Stimulated activated CD4-positive, alpha-beta T cell treated with anti-CD3 and anti-CD28 coated beads, TNF-alpha, amount 100 ng/mL, for 1 hour (primary cell): Measurements from ENCODE around the gene ZNF774.
"Not testable (repeated sequence)": the region's sequence is repeated elsewhere in the genome, so short reads cannot be mapped to it uniquely, and the experiment has no call there.

Experiments
- DNase-seq, 3 donors: peaks; one replicate each; pipeline ENCODE4 v3.0.0-alpha.2; 2020; ENCODE audit warnings: low read depth in 3 of 3, low spot score in 1 of 3

ZNF774 gene

DNA sequence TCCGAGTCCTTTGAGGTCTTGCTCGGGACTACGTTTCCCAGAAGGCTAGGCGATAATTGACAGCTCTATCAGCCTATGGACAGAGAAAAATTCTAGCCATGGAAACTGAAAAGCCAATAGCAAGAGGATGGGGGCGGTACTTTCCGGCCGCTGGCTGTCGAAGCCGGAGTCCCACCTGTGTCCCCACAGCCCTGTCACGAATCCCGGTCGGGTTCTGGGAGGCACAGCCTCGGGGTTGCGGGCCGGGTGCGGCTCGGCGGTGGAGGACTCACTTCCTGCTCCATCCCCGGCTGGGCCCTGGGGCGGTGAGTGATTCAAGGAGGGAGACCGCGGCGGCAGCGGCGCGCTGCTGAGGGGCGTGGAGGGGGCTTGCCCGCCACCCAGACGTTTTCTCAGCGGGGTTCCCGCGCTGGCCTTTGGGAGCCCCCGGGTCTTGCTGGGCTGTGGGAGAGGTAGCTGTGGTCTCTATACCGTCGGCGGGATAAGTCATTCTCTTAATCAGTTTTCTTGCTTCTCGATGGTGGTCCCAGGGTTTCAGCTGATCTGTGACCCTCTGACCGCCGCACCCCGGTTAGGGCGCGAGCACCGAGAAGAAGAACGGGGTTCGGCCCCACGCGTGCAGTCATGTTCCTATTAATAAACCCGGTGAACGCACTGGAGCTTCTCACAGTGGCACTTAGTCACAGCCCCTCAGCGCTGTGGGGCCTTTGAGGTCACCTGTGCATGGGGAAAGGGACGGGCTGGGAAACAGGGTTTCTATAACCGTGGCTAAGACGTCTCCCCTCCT, at the start of gene ZNF774:
Gene ZNF774 (plus strand): TSS at position 178 of the 787 bp plus-strand sequence. CDS start 2,377 bp downstream, outside the sequence.
- peak; percentile 72 to 78 (median 73) for DNase-seq

DNA sequence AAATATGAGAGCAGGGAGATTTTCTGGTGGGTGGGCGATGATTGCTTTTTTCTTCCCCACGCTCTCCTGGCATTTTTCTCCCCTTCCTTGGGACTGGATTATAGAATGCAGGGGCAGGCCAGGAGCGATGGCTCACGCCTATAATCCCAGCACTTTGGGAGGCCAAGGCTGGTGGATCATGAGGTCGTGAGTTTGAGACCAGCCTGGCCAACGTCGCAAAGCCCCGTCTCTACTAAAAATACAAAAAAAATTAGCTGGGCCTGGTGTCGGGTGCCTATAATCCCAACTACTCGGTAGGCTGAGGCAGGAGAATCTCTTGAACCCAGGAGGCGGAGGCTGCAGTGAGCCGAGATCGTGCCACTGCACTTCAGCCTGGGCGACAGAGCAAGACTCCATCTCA, 46.7 kb upstream of the ZNF774 start:
- DNase-seq: not testable (repeated sequence)

DNA sequence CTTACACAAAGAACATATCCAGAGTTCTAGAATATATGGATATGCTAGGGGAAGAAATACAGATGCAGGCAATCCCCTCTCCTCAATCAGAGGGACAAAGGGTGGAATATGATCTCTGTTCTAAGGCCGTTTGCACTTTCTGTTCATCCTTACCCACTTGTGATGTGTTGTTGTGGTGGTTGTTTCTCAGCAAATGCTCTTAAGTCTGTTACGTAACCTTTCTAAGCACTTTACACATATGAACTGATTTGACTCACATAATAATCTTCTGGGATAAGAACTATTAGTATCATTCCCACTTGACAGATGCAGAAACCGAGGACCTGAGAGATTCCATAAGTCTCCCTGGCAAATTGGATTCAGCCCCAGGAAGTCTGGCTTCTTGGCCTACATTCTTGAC, 46.2 kb upstream of the ZNF774 start:
- DNase-seq: no peak

DNA sequence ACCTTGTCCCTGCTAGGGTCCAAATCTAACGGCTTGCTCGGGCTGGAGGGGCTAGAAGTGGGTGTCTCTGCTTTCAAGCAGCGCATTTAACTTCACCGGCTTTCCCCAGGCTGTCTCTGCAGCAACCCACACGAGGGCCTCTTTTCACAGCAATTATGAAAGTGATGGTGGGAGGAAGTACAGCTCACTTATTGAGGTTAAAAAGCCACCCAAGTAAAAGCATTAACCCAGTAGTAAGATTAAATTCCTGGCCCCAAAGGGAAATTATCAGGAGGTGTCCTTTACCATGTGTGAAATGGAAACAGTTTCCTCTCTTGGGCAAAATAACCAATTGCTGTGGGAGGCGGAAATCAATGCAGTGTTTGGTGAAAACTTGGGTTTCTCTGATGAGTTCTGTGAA, 45.5 kb upstream of the ZNF774 start:
- no peak for DNase-seq

- no peak for DNase-seq
Measured at GRCh38 chr15:90307661-90308060, 44.4 kb upstream of the ZNF774 start.

- no peak for DNase-seq
Measured at GRCh38 chr15:90309020-90309419, 43.1 kb upstream of the ZNF774 start.

- DNase-seq: no peak
Measured at GRCh38 chr15:90315278-90315982, 36.7 kb upstream of the ZNF774 start.

- no peak for DNase-seq
Measured at GRCh38 chr15:90316139-90316538, 35.9 kb upstream of the ZNF774 start.

DNA sequence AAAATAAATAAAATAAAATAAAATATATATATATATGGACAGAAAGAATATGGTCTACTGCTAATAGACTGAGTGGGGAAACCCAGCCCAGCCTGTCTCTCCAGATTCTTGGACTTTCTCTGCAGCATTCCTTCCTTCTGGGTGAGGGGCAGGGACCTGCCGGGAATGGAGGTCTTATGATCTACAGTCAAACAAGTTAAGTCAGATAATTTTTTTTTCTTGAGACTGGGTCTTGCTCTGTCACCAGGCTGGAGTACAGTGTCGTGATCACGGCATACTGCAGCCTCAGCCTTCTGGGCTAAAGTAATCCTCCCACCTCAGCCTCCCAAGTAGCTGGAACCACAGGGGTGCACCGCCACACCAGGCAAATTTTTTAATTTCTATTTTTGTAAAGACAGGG, 33.5 kb upstream of the ZNF774 start:
- no peak for DNase-seq

GRCh38 chr15:90320062-90320884, 31.8 kb upstream of the ZNF774 start:
- DNase-seq: peak; percentile 16 to 44 (median 42)

DNA sequence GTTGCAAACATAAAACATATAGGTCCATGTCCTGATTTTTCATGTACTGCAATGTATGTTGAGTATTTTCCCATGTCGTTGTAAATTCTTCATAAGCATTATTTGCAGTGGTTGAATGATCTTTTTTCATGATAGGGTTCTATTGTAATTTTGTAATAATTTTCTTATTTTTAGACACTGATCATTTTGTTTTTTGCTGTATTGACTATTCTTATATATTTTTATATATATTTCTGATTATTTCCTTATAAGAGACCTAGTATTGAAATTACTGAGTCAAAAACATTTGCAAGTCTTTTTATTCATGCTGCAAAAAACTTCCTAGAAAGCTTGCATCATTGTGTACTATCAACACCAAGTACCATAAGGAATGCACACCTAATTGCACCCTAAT, 31.2 kb upstream of the ZNF774 start:
- no peak for DNase-seq

GRCh38 chr15:90322538-90322937, 29.5 kb upstream of the ZNF774 start:
- DNase-seq: no peak

DNA sequence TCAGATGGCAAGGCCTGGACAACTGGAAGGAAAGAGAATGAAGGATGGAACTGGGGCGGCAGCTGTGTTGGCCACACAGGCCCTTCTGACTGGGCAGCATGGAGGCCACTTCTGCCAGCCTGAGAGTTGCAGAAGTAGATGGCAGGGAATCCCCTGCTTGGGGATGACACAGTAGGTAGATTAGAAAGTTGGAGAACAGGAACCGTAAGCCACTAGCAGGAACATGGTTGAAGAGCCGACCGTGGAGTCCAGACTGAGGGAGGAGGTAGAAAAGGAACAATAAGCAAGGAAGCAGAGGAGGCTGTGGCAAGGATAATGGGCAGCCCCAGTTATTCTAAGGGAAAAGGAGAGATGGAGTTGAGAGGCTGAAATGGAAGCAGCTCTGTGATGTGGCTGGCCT, 26.4 kb upstream of the ZNF774 start:
- no peak for DNase-seq

- no peak for DNase-seq
Measured at GRCh38 chr15:90326441-90326840, 25.6 kb upstream of the ZNF774 start.

DNA sequence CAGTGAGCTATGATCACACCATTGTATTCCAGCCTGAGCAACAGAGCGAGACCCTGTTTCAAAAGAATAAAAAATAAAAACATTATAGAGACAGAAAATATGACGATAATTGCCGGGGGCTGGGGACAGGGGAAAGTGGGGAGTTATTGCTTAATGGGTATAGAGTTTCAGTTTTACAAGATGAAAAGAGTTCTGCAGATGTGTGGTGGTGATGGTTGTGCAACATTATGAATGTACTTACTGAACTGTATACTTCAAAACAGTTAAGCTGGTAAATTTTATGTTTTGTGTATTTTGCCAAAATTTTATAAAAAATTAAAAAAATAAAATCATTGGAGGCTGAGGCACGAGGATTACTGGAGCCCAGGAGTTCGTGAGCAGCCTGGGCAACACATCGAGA, 24.8 kb upstream of the ZNF774 start:
- no peak for DNase-seq

GRCh38 chr15:90334304-90334731, 17.8 kb upstream of the ZNF774 start:
- DNase-seq: no peak

DNA sequence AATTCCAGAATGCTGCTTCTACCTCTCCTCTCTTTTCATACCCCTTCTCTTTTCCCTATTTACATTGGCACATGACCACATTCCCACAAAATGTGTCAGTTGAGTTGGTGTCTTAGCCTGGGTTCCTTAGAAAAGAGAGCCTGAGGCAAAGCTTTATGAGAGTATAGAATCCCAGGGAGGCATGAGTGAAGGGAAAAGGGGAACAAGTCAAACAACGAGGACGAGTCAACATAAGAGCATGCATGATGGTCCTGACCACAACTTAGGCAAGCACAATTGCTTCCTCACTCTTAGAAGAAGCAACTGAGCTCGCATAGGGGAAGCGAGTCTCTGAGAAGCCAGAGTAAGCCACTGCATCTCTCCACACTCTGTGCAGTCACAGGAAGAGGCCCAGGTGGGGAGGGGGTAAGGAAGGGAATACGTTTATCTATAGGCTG, 15.4 kb upstream of the ZNF774 start:
- DNase-seq: no peak

- DNase-seq: no peak
Measured at GRCh38 chr15:90337256-90337655, 14.8 kb upstream of the ZNF774 start.

DNA sequence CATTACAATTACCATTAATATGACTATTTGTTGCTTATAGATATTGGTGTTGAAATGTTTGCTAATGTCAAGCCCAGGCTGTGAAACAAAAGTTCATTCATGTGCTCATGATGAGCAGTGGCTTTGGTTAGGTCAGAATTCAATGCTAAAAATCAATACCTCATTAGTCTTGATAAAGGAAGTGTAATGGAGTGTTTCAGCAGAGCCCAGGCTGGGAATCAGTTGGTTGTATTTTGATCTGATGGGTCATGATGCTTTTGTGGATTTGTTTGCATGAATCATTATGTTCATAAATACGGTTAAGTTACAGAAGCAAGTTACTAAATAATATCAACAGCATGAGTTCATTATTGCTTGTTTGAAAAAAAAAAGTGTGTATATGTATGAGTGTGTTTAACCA, 13.6 kb upstream of the ZNF774 start:
- no peak for DNase-seq

- DNase-seq: no peak
Measured at GRCh38 chr15:90340345-90340744, 11.7 kb upstream of the ZNF774 start.

DNA sequence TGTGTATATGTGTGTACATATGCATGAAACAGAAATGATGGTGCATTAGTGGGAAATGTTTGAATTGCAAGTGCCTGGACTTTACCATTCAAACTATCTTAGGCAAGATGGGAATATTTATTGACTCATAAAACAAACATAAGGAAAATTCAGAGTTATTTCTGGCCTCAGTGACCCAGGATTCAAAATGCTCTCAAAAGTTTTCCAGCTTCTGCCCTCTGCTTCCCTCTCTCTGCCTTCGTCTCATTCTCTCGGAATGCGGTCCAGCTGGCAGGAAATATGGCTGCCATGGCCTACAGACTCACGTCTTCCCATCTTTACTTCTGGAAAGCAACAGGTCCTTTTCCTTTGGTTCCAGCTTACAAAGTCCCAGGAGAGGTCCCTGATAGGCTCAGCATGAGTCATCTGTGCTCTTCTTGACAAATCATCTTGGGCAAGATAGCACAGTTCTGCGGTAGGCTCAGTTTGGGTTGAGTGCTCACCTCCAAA, 8.7 kb upstream of the ZNF774 start:
- DNase-seq: no peak
